AG10803 (cell line): ENCODE measurements around the gene KCNJ12.

Experiments
- DNase-seq: peaks from one replicate; pipeline ENCODE4 v3.0.0; 2010; ENCODE audit warnings: low read depth
- H3K4me3 ChIP-seq: 2 replicates; pipeline ENCODE4 v1.5.1; 2011; ENCODE audit warnings: mild to moderate bottlenecking, low read length, control low read depth
- TF ChIP-seq, protein P1 (sequence below): conservative IDR thresholded peaks from 2 replicates; pipeline ENCODE4 v1.5.1; 2011; ENCODE audit warnings: mild to moderate bottlenecking, low read length, control low read depth, inconsistent platforms

KCNJ12 gene

DNA sequence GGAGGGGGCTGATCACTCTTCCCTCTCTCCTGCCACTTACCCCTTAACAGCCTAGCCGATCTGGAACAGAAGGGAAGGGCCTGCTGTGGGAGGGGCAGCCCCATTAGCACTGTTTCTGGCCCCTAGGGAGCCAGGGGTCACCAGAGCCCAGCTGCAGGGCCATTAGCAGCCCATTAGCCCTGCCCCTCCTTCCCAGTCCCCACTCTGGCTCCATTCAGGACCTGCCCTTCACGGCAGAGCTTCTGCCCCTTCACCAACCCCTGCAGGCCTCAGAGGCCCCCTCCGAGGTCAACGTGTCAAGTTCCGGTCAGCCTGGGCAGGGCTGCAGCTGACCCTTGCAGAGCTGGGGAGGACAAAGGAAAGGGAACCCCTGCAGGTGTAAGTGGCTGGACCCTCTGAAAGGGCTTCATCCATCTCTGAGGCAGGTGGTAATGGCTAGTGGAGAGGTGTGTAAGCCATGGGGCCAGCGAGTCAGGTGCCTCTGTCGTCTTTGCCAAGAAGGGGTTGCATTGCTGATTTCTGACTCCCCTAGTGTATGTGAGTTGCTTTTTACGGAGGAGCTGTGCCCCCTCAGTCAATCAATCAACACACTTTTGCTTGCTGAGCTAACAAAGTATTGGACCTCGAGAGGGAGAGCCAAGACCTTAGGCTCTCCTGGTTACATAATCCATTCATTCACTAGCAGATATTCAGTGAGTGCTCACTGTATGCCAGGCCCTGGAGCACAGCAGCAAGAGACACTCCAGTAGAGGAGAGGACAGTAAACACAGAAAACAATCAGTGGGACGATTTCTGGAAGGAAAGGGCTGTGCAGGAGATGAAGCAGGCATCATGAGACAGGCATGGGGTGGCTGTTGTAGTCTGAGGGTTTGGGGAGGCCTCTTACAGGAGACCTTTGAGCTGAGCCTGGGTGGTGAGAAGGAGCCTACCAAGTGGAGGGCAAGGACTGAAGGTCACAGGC is 18.2 kb upstream of the KCNJ12 start:
- no peak for DNase-seq
- H3K4me3 ChIP-seq = no peak overlapping the region
- TF ChIP-seq, protein P1, sequence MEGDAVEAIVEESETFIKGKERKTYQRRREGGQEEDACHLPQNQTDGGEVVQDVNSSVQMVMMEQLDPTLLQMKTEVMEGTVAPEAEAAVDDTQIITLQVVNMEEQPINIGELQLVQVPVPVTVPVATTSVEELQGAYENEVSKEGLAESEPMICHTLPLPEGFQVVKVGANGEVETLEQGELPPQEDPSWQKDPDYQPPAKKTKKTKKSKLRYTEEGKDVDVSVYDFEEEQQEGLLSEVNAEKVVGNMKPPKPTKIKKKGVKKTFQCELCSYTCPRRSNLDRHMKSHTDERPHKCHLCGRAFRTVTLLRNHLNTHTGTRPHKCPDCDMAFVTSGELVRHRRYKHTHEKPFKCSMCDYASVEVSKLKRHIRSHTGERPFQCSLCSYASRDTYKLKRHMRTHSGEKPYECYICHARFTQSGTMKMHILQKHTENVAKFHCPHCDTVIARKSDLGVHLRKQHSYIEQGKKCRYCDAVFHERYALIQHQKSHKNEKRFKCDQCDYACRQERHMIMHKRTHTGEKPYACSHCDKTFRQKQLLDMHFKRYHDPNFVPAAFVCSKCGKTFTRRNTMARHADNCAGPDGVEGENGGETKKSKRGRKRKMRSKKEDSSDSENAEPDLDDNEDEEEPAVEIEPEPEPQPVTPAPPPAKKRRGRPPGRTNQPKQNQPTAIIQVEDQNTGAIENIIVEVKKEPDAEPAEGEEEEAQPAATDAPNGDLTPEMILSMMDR = no peak

DNA sequence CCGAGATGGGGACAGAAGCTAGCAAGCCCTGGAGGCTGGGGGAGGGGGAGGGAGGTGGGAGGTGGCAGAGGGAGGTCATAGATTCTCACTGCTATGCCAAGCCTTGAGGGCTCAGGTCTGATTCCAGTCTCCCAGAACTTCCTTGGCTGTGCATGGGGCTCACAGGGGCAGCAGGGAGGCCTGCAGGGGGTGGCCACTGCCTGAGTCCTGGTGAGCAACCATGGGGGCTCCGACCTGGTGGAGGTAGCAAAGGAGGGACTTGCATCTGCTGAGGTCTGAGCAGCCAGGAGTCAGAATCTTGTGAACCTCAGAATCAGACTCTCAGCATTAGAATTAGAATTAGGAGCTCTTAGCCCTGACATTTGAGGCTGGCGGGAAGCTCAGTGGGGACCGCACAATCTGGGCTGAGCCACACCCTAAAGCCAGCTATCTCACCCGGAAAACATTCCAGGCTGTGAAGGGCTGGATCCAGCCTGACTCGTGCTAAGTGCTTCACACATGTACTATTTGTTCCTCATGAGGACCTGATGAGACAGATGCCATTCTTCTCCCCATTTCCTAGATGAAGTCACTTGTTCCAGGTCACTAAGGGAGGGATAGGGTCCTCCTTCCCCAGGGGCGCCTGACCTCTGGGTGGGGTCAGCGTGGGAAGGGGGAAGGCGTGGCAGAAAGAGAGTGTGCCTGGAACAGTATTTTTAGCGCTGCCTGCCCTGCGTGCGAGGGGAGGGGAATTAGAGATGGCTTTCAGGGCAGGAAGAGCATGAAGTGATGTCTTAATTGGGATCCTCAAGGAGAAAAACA is 17.3 kb upstream of the KCNJ12 start:
- TF ChIP-seq, protein P1 = no peak
- peak; percentile 40 for DNase-seq

DNA sequence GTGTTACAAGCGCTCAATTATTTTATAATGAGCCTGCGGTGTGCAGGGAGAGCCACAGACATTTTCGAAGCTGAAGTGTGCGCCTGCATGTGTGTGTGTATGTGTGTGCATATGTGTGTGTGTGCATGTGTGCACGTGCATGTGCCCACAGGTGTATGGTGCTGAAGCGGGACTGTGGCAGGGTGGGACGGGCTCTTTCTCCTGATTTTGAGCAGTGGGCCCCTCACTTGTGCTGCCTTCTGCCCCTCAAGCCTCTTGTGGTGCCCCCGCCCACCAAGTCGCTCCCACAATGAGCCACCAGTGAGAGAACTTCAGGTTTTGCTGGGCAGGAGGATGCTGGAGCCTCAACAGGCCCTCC is 16.7 kb upstream of the KCNJ12 start:
- TF ChIP-seq, protein P1 = no peak
- H3K4me3 ChIP-seq = no peak overlapping the region
- no peak for DNase-seq

More for the DNA sequence above, 17.3 kb upstream of the KCNJ12 start:
- H3K4me3 ChIP-seq = no peak overlapping the region

DNA sequence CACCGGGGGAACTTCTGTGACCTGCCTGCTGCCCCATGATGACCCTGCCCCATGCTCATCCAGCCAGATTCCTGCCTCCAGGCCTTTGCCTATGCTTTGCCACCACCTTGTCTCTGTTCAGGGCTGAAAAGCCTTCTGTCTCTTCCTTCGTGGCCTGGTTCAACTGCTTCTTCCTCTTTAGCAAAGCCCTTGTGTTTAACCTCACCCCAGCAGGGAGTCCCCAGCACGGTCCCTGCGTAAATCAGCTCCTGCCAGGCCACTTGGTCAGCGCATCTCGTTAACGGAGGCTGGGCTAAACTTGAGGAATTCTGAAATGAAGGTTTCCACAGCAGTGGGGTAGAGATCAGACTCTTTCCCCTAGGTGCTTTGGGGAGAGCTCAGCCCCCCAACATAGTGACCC is 16.1 kb upstream of the KCNJ12 start:
- TF ChIP-seq, protein P1 = no peak
- DNase-seq = no peak
- no peak overlapping the region for H3K4me3 ChIP-seq

GRCh38 chr17:21361020-21361809 is 14.9 kb upstream of the KCNJ12 start:
- no peak for DNase-seq
- no peak overlapping the region for H3K4me3 ChIP-seq
- TF ChIP-seq, protein P1 = no peak

- no peak for DNase-seq
- TF ChIP-seq, protein P1 = no peak
- no peak overlapping the region for H3K4me3 ChIP-seq
Measured at GRCh38 chr17:21362331-21362931, 13.7 kb upstream of the KCNJ12 start.
